Heart left ventricle (tissue), 16 donors: Measurements from ENCODE around the gene USP48. TPM values are rescaled to one million over a fixed set of nuclear protein-coding genes. Genes with fewer than 3 reads are reported as not detected.

Source experiments
- ATAC-seq, 4 donors: fragments of 200-7000 bp; cut with Tn5 transposase; one replicate each; pipeline ENCODE4 v1.9.1; 2020 to 2022; ENCODE audit warnings: moderate library complexity in 4 of 4, mild to moderate bottlenecking in 3 of 4, moderate number of reproducible peaks in 1 of 4
- DNase-seq, 5 donors: peaks; one replicate each; pipeline ENCODE4 v3.0.0-alpha.2; 2020
- H3K27ac ChIP-seq, 12 donors: fragments of 200-600 bp; sonication (generic) in 4 of 12; one replicate each; pipeline versions ENCODE4 v1.5.0 to v1.8.0; 2016 to 2022; ENCODE audit warnings: mild to moderate bottlenecking in 2 of 12
- H3K27me3 ChIP-seq, 9 donors: fragments of 200-600 bp; sonication (generic) in 2 of 9; one replicate each; pipeline versions ENCODE4 v1.5.1 to v1.8.0; 2016 to 2022; ENCODE audit warnings: mild to moderate bottlenecking in 3 of 9
- H3K36me3 ChIP-seq, 9 donors: fragments of 200-600 bp; sonication (generic) in 2 of 9; one replicate each; pipeline versions ENCODE4 v1.5.0 to v1.8.0; 2018 to 2022; ENCODE audit warnings: mild to moderate bottlenecking in 2 of 9
- H3K4me1 ChIP-seq, 12 donors: fragments of 200-600 bp; sonication (generic) in 4 of 12; one replicate each; pipeline versions ENCODE4 v1.5.0 to v1.8.0; 2016 to 2022; ENCODE audit warnings: mild to moderate bottlenecking in 3 of 12
- H3K4me3 ChIP-seq, 12 donors: fragments of 200-600 bp; sonication (generic) in 4 of 12; one replicate each; pipeline versions ENCODE4 v1.5.0 to v1.8.0; 2017 to 2022; ENCODE audit warnings: mild to moderate bottlenecking in 9 of 12, moderate library complexity in 4 of 12
- H3K9me3 ChIP-seq, 12 donors: fragments of 200-600 bp; sonication (generic) in 4 of 12; one replicate each; pipeline versions ENCODE4 v1.5.0 to v1.8.0; 2016 to 2022; ENCODE audit warnings: mild to moderate bottlenecking in 1 of 12
- CTCF ChIP-seq, 12 donors: fragments of 200-600 bp; sonication (generic) in 4 of 12; IDR thresholded peaks; one replicate each; pipeline versions ENCODE4 v1.5.0 to v1.8.0; 2018 to 2022; ENCODE audit warnings: antibody characterized with exemption in 12 of 12, mild to moderate bottlenecking in 5 of 12
- POLR2A ChIP-seq, 2 donors: fragments of 450-650 bp; IDR thresholded peaks; one replicate each; pipeline ENCODE4 v1.6.1; 2017; ENCODE audit warnings: antibody characterized with exemption in 2 of 2, mild to moderate bottlenecking in 2 of 2, moderate library complexity in 2 of 2
- WGBS, 4 donors: extraction: QIAGEN DNeasy Blood & Tissue Kit in 2 of 4; methylation state at CpG; one replicate each; pipeline versions ENCODE4 v1.1.5 to v1.1.7; 2013 to 2018; 5-methylcytosine and 5-hydroxymethylcytosine counted together
- intact Hi-C, 10 donors: fragments of 100-400 bp; cut with DNase I; formaldehyde crosslinking; loops; one replicate each; pipeline versions ENCODE4 v1.11.1 to v1.14.2; 2022
- polyA plus RNA-seq, 2 donors: library from polyadenylated mRNA; stranded (reverse); fragments of 200-250 nt; gene quantifications; one replicate each; pipeline ENCODE4 v1.2.3, GENCODE V29; 2013
- total RNA-seq, 9 donors: library from RNA; depleted of rRNA in 2 of 9; stranded (reverse); fragments of >200 nt in 2 of 9; fragmentation: NEBNext Ultra II Directional in 3 of 9; extraction: Animal tissue kit (Norgen Biotek cat#: 25700) in 3 of 9; gene quantifications; one replicate each; pipeline versions ENCODE4 v1.1.0 to v1.2.4, GENCODE V29; 2016 to 2023
- donor health status: ischemic (EF 13 %, LVEDD 7.1; RV severe dilation, severe dysfunction).
- donor health status: healthy with polysubstance abuse.
- donor health status: DM: no; HTN: yes; CAD: no.
- donor health status: DM: no; HTN: no; CAD: no.
- donor health status: ischemic (EF 25% LVEDD 6.9; RV normal size, moderate dysfunction).
- donor health status: ischemic (EF 25% LVEDD 5.7; RV mildly dilated, moderate dysfunction).
- donor health status: healthy.
- donor health status: DM: yes; HTN: yes; CAD: no.
- donor health status: ischemic (EF 35%, LVEDD 5.7; RV mildly dilated, moderate dysfunction).
- donor health status: nonischemic (EF 11% LVEDD 7.7; RV severe dilation, severe dysfunction).
- donor health status: DM: yes; HTN: yes; CAD: no.
- donor health status: PGD.
- donor health status: ischemic (EF 29% LVEDD 5.4; RV normal size, mild dysfunction).
- donor health status: nonischemic (EF 23%, LVEDD 6.1; RV moderate dilation, normal function).

The USP48 gene
- total and polyA plus RNA-seq, 11 donors = 17.3 to 45.5 (median 38.8) TPM

GRCh38 chr1:21691739-21692138 lies 91.2 kb downstream of the USP48 start:
- Histone ChIP-seq H3K36me3 (peaks cover 0 to 100% (median 95%) of the 10 kb centered on the region in 9 donors), H3K27me3 (no peaks in the 10 kb centered on the region), H3K27ac (no peak overlapping the region), H3K4me3 (no peak overlapping the region), H3K9me3 (no peaks in the 10 kb centered on the region), H3K4me1 (no peaks in the 10 kb centered on the region)
- TF ChIP-seq POLR2A (IDR thresholded peaks at IDR 0.05) = no peak
- no peak for TF ChIP-seq CTCF (IDR thresholded peaks at IDR 0.05)
- intact Hi-C loops = no loop called here
- ATAC-seq = no peak
- 75 to 81% (median 79%) methylated on average over 3 of the region's 3 CpGs for WGBS, 4 donors
- no peak for DNase-seq

GRCh38 chr1:21689661-21690372 lies 93.1 kb downstream of the USP48 start:
- Histone ChIP-seq H3K4me3 (no peak overlapping the region), H3K36me3 (peaks cover 0 to 100% (median 96%) of the 10 kb centered on the region in 9 donors), H3K27ac (no peak overlapping the region), H3K9me3 (peaks cover 0 to 4% (median 0%) of the 10 kb centered on the region in 12 donors), H3K27me3 (no peaks in the 10 kb centered on the region), H3K4me1 (no peaks in the 10 kb centered on the region)
- ATAC-seq = no peak
- TF ChIP-seq CTCF (IDR thresholded peaks at IDR 0.05) (no peak), POLR2A (IDR thresholded peaks at IDR 0.05) (no peak)
- intact Hi-C loops = no loop called here
- DNase-seq = no peak
- 93 to 97% (median 95%) methylated on average over 6 of the region's 6 CpGs for WGBS, 4 donors

- 89 to 94% (median 92%) methylated on average over 2 of the region's 2 CpGs for whole genome bisulfite sequencing, 4 donors
- Histone ChIP-seq H3K9me3 (peaks cover 0 to 6% (median 0%) of the 10 kb centered on the region in 12 donors), H3K27me3 (no peaks in the 10 kb centered on the region), H3K4me3 (no peak overlapping the region), H3K36me3 (peaks cover 0 to 97% (median 87%) of the 10 kb centered on the region in 9 donors), H3K4me1 (no peaks in the 10 kb centered on the region), H3K27ac (no peak overlapping the region)
- DNase-seq = no peak
- no peak for ATAC-seq
- intact Hi-C loops = no loop called here
- no peak for TF ChIP-seq POLR2A (IDR thresholded peaks at IDR 0.05)
- TF ChIP-seq CTCF (IDR thresholded peaks at IDR 0.05) = no peak
These were observed 95.8 kb downstream of the USP48 start for GRCh38 chr1:21687081-21687529.

- Histone ChIP-seq H3K27ac (no peak overlapping the region), H3K4me3 (no peak overlapping the region), H3K4me1 (no peaks in the 10 kb centered on the region), H3K36me3 (peaks cover 0 to 97% (median 86%) of the 10 kb centered on the region in 9 donors), H3K27me3 (no peaks in the 10 kb centered on the region), H3K9me3 (peaks cover 0 to 6% (median 0%) of the 10 kb centered on the region in 12 donors)
- DNase-seq = no peak
- intact Hi-C loops = no loop called here
- WGBS, 4 donors = 95 to 99% (median 98%) methylated on average over 4 of the region's 4 CpGs
- TF ChIP-seq CTCF (IDR thresholded peaks at IDR 0.05) (no peak), POLR2A (IDR thresholded peaks at IDR 0.05) (no peak)
- no peak for ATAC-seq
These were observed 96.8 kb downstream of the USP48 start for GRCh38 chr1:21685946-21686678.
